ENCODE measurements around the gene NMNAT2.
"Not testable (repeated sequence)": the region's sequence is repeated elsewhere in the genome, so short reads cannot be mapped to it uniquely, and the experiment has no call there.

NMNAT2 gene

GRCh38 chr1:183282101-183282855 is 135.9 kb downstream of the NMNAT2 start:
- no peak for DNase-seq

- DNase-seq = peak; percentile 54
Measured at GRCh38 chr1:183281553-183282091, 136.6 kb downstream of the NMNAT2 start.

- no peak for DNase-seq
Measured at GRCh38 chr1:183281039-183281438, 137.1 kb downstream of the NMNAT2 start.

GRCh38 chr1:183279835-183280234 is 138.3 kb downstream of the NMNAT2 start:
- DNase-seq = peak; percentile 39

- DNase-seq = no peak
Measured at GRCh38 chr1:183278739-183279591, 139.2 kb downstream of the NMNAT2 start.

- DNase-seq = no peak
Measured at GRCh38 chr1:183277821-183278738, 140.1 kb downstream of the NMNAT2 start.

GRCh38 chr1:183276386-183277080 is 141.6 kb downstream of the NMNAT2 start:
- DNase-seq = no peak

GRCh38 chr1:183275322-183275721 is 142.9 kb downstream of the NMNAT2 start:
- no peak for DNase-seq

- DNase-seq = no peak
Measured at GRCh38 chr1:183274836-183275235, 143.3 kb downstream of the NMNAT2 start.

GRCh38 chr1:183273984-183274383 is 144.2 kb downstream of the NMNAT2 start:
- DNase-seq = not testable (repeated sequence)

GRCh38 chr1:183273300-183273699 is 144.9 kb downstream of the NMNAT2 start:
- no peak for DNase-seq

- DNase-seq = no peak
Measured at GRCh38 chr1:183272390-183272848, 145.8 kb downstream of the NMNAT2 start.

- no peak for DNase-seq
Measured at GRCh38 chr1:183270541-183271141, 147.5 kb downstream of the NMNAT2 start.

- DNase-seq = no peak
Measured at GRCh38 chr1:183267646-183268431, 150.3 kb downstream of the NMNAT2 start.

GRCh38 chr1:183263886-183264602 is 154.1 kb downstream of the NMNAT2 start:
- no peak for DNase-seq

- DNase-seq = no peak
Measured at GRCh38 chr1:183262628-183263200, 155.5 kb downstream of the NMNAT2 start.

GRCh38 chr1:183259924-183260323 is 158.3 kb downstream of the NMNAT2 start:
- no peak for DNase-seq

- DNase-seq = no peak
Measured at GRCh38 chr1:183255073-183255472, 163.1 kb downstream of the NMNAT2 start.

- no peak for DNase-seq
Measured at GRCh38 chr1:183251959-183252450, 166.2 kb downstream of the NMNAT2 start.

All from GF-D8 (cell line).